Glutamatergic neuron (in vitro differentiated cells): ENCODE measurements around the gene GPHB5. TPM values are rescaled to one million over a fixed set of nuclear protein-coding genes. Genes with fewer than 3 reads are reported as not detected.

Source experiments
- DNase-seq: peaks from one replicate; pipeline ENCODE4 v3.0.0; 2022
- H3K27ac Mint-ChIP-seq: one replicate; pipeline ENCODE4 v1.8.0; 2020; ENCODE audit warnings: mild to moderate bottlenecking, mixed read lengths, inconsistent platforms; ENCODE audit not compliant: unreplicated experiment
- H3K27me3 Mint-ChIP-seq: one replicate; pipeline ENCODE4 v1.8.0; 2020; ENCODE audit warnings: mild to moderate bottlenecking, moderate library complexity, mixed read lengths, inconsistent platforms; ENCODE audit not compliant: unreplicated experiment
- H3K36me3 Mint-ChIP-seq: one replicate; pipeline ENCODE4 v1.8.0; 2020; ENCODE audit warnings: mild to moderate bottlenecking, mixed read lengths, inconsistent platforms; ENCODE audit not compliant: unreplicated experiment
- H3K4me1 Mint-ChIP-seq: one replicate; pipeline ENCODE4 v1.8.0; 2020; ENCODE audit warnings: mild to moderate bottlenecking, low read depth, mixed read lengths, inconsistent platforms; ENCODE audit not compliant: unreplicated experiment
- H3K4me3 Mint-ChIP-seq: one replicate; pipeline ENCODE4 v1.8.0; 2020; ENCODE audit warnings: mild to moderate bottlenecking, mixed read lengths, inconsistent platforms; ENCODE audit not compliant: unreplicated experiment
- H3K9me3 Mint-ChIP-seq: one replicate; pipeline ENCODE4 v1.8.0; 2020; ENCODE audit warnings: mild to moderate bottlenecking, moderate library complexity, mixed read lengths, inconsistent platforms; ENCODE audit not compliant: unreplicated experiment
- CTCF ChIP-seq: fragments of 200-600 bp; sonication (generic); IDR thresholded peaks from one replicate; pipeline ENCODE4 v1.5.0; 2021; ENCODE audit not compliant: partially characterized antibody, unreplicated experiment
- total RNA-seq: library from RNA; stranded (reverse); fragmentation: NEBNext Ultra II Directional; extraction: Animal tissue kit (Norgen Biotek cat#: 25700); gene quantifications from one replicate; pipeline ENCODE4 v1.2.1, GENCODE V29; 2021; ENCODE audit not compliant: unreplicated experiment

Gene GPHB5
- total RNA-seq, 1 donor from 2014 or later = not detected

GRCh38 chr14:63296060-63296563 is 22.6 kb downstream of the GPHB5 start:
- no peak overlapping the region for H3K27ac Mint-ChIP-seq
- H3K9me3 Mint-ChIP-seq = no peaks in the 10 kb centered on the region
- H3K27me3 Mint-ChIP-seq = peaks cover 2% of the 10 kb centered on the region
- no peak for TF ChIP-seq CTCF
- H3K36me3 Mint-ChIP-seq = no peaks in the 10 kb centered on the region
- H3K4me3 Mint-ChIP-seq = no peak overlapping the region
- no peak for DNase-seq
- H3K4me1 Mint-ChIP-seq = no peaks in the 10 kb centered on the region

- H3K36me3 Mint-ChIP-seq = no peaks in the 10 kb centered on the region
- TF ChIP-seq CTCF = no peak
- H3K4me3 Mint-ChIP-seq = no peak overlapping the region
- no peak for DNase-seq
- H3K27me3 Mint-ChIP-seq = peaks cover 1% of the 10 kb centered on the region
- H3K9me3 Mint-ChIP-seq = no peaks in the 10 kb centered on the region
- no peak overlapping the region for H3K27ac Mint-ChIP-seq
- no peaks in the 10 kb centered on the region for H3K4me1 Mint-ChIP-seq
These were observed 23.5 kb downstream of the GPHB5 start for GRCh38 chr14:63295231-63295685.

DNA sequence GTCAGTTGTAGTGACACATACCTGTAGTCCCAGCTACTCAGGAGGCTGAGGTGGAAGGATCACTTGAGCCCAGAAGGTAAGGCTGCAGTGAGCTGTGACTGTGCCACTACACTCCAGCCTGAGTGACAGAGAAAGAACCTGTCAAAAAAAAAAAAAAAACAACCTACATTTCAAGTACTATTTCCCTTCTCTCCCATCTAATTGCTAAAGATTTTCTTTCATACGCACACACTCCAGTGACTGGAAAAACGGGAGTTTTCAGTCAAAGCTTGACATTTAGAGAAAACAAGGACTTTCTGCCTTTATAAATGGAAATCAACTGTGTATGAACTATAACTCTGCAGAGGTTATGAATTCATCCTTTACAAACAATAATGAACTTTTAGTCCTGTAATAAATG is 25.9 kb downstream of the GPHB5 start:
- peaks cover 1% of the 10 kb centered on the region for H3K27me3 Mint-ChIP-seq
- DNase-seq = no peak
- no peaks in the 10 kb centered on the region for H3K4me1 Mint-ChIP-seq
- no peaks in the 10 kb centered on the region for H3K9me3 Mint-ChIP-seq
- no peaks in the 10 kb centered on the region for H3K36me3 Mint-ChIP-seq
- TF ChIP-seq CTCF = no peak
- H3K4me3 Mint-ChIP-seq = no peak overlapping the region
- H3K27ac Mint-ChIP-seq = no peak overlapping the region

DNA sequence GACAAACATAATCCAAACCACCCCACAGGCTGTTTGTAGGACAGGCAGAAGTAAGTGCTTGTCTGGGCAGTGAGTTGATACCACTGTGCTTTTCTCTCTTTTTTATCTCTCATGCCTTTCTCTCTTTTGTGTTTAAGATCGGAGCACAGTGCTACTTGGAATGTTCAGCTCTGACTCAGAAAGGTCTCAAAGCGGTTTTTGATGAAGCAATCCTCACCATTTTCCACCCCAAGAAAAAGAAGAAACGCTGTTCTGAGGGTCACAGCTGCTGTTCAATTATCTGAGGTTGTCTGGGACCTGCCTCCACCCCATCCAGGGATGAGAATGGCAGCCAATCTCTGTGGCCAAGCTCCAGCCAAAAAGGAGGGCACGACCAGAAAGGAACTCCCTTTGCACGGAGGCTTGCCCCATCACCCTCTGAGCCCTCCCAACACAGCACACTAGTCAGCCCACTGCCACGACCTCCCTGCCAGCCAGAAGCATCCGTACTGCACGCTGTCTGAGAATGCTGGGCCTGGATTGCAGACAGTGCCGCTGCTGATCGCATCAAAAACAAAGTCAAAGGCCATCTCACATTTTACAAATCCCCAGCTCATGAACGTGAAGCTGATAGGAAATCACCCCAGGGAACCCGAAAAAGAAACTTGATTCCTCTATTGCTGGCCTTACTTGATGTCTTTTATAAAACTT is 27.8 kb downstream of the GPHB5 start:
- no peak for DNase-seq
- Mint-ChIP-seq H3K36me3 (no peaks in the 10 kb centered on the region), H3K4me3 (no peak overlapping the region), H3K27me3 (peaks cover 1% of the 10 kb centered on the region), H3K4me1 (no peaks in the 10 kb centered on the region), H3K27ac (no peak overlapping the region), H3K9me3 (no peaks in the 10 kb centered on the region)
- TF ChIP-seq CTCF = no peak

DNA sequence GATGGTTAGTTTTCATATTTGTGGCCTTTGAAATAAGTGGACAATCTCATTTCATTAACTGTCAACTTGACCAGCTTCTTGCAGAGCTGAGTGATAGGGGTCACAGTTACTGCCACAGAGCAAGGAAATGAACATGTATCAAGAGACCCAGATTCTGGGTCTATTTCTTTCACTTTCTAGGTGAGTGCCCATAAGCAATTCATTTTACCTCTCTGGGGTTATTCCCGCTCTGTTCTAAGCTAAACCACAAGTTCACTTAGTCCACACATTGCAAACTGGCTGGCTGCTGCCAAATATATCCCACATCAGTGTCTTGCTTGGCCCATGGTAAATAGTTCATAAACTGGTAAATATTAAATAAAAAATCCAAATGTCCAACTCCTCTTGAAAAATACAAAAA is 29.9 kb downstream of the GPHB5 start:
- Mint-ChIP-seq H3K36me3 (no peaks in the 10 kb centered on the region), H3K27ac (no peak overlapping the region), H3K27me3 (no peaks in the 10 kb centered on the region), H3K4me1 (no peaks in the 10 kb centered on the region), H3K4me3 (no peak overlapping the region), H3K9me3 (no peaks in the 10 kb centered on the region)
- no peak for TF ChIP-seq CTCF
- no peak for DNase-seq
